PC-9 (cell line): ENCODE measurements around the gene MT1B.

ENCODE experiments used
- CTCF ChIP-seq: fragments of 200-600 bp; sonication (generic); conservative IDR thresholded peaks from 2 replicates; pipeline ENCODE4 v1.6.1; 2017; ENCODE audit warnings: mixed run types, antibody characterized with exemption, mild to moderate bottlenecking, moderate library complexity
- EZH2 ChIP-seq: fragments of 200-600 bp; sonication (generic); IDR thresholded peaks from 2 replicates; pipeline ENCODE4 v1.8.0; 2017; ENCODE audit warnings: antibody characterized with exemption, low read depth

GRCh38 chr16:56667581-56668571 is 16.2 kb downstream of the MT1B start, which contains the start of gene MT1G:
- no peak for TF ChIP-seq CTCF
- no peak for TF ChIP-seq EZH2
